Sigmoid colon (tissue), 4 donors: Measurements from ENCODE around the gene NUBP2.

ENCODE experiments used
- EP300 ChIP-seq, 4 donors: sonication (generic); formaldehyde crosslinking; IDR thresholded peaks; one replicate each; pipeline ENCODE4 v1.6.1; 2017; ENCODE audit warnings: antibody characterized with exemption in 4 of 4
- TF ChIP-seq, protein P1 (sequence below), 4 experiments: fragments of 450-650 bp in 3 of 4; fragments of 200-600 bp in 1 of 4; IDR thresholded peaks; one replicate each; pipeline ENCODE4 v1.5.1; 2016 to 2019; ENCODE audit warnings: antibody characterized with exemption in 4 of 4, mild to moderate bottlenecking in 3 of 4, moderate library complexity in 2 of 4

DNA sequence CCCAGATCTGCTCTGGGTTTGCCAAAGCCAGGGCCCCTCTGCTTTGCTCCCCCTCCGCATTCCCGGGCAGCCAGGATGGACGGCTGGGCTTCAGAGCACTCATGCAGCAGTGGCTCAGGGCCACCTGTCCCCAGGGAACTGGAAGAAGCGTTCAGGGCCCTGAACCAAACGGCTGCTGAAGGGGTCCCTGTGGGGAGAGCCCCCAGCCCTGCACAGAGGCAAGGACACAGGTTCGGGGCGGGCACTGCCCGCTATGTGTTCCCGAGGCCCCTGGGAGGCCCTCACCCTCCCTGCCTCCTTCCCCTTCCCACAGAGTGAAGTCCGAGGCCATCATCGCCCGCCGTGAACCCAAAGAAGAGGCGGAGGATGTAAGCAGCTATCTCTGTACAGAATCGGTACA is 21.8 kb upstream of the NUBP2 start:
- TF ChIP-seq, protein P1, sequence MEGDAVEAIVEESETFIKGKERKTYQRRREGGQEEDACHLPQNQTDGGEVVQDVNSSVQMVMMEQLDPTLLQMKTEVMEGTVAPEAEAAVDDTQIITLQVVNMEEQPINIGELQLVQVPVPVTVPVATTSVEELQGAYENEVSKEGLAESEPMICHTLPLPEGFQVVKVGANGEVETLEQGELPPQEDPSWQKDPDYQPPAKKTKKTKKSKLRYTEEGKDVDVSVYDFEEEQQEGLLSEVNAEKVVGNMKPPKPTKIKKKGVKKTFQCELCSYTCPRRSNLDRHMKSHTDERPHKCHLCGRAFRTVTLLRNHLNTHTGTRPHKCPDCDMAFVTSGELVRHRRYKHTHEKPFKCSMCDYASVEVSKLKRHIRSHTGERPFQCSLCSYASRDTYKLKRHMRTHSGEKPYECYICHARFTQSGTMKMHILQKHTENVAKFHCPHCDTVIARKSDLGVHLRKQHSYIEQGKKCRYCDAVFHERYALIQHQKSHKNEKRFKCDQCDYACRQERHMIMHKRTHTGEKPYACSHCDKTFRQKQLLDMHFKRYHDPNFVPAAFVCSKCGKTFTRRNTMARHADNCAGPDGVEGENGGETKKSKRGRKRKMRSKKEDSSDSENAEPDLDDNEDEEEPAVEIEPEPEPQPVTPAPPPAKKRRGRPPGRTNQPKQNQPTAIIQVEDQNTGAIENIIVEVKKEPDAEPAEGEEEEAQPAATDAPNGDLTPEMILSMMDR (IDR thresholded peaks at IDR 0.05) = no peak
- no peak for TF ChIP-seq EP300 (IDR thresholded peaks at IDR 0.05)
